HL-60/S4 treated with phorbol 12-myristate 13-acetate at 8.2 ng/mL for 4 days and 3 days (cell line): ENCODE measurements around the gene GRID1.

Source experiments
- in situ Hi-C: fragments of 300-500 bp; cut with MboI; formaldehyde crosslinking; loops from 2 replicates; pipeline ENCODE4 v1.15.0; 2022; ENCODE audit warnings: low sequenced_read_pairs

Gene GRID1

GRCh38 chr10:86342111-86342863, 24.3 kb downstream of the GRID1 start:
- in situ Hi-C loops: no loop called here

DNA sequence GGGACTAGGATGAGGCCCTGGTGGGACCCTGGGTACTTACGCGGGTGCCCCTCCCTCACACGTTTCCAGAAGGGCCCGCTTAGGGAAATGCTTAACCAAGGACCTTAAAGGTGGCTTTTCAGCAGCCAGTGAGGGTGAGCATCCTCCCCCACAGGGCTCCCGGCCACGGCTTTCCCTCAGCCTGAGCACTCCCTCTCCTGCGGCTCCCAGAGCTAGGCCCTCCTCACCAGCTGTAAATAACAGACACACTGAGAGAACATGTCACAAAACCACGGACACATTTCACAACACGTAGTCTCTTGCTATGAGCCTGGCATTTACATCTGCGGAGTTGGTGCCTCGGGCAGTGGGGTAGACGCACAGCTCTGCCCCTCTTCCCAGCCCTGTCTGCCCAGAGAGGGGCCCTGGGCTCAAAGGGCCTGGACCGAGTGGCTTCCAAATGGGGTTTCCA, 25.2 kb downstream of the GRID1 start:
- in situ Hi-C loops: no loop called here

GRCh38 chr10:86340991-86341260, 25.7 kb downstream of the GRID1 start:
- in situ Hi-C loops: no loop called here

DNA sequence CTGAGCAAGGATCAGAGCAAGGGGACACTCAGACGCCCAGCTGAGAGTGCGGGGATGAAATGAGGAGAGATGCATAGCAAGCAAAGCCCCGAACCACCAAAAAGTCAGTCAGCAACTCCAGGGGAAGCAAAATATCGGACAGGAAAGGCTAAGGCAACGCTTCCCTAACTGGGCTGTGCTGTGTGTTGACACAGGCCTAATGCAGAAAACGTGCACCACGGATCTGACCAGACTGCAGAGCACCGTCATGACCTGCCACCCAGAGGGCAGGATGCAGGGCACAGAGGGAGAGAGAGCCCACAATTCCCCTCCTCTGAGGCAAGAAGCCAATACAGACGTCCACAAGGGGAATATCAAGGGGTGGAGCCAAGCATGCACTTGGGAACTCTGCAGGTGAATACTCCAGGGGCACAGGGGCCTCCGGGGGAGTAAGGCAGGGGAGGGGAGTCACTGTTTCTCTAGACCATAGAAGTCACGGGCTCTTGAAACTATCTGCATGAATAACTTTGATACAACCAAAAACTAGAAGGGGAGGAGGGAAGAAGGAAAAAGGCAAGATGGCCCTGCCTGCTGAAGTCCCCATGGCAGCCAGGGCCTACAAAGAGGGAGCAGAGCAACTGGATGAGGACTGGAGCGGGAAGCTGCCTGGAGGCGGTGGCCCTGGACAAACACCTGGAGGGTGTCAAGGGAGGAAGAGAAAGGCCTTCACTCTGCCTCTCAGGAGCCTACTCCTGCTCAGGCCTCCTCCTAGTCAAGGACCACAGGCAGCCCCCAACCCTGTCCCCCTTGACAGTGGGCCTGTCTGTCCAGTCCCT, 26.2 kb downstream of the GRID1 start:
- in situ Hi-C loops: no loop called here

DNA sequence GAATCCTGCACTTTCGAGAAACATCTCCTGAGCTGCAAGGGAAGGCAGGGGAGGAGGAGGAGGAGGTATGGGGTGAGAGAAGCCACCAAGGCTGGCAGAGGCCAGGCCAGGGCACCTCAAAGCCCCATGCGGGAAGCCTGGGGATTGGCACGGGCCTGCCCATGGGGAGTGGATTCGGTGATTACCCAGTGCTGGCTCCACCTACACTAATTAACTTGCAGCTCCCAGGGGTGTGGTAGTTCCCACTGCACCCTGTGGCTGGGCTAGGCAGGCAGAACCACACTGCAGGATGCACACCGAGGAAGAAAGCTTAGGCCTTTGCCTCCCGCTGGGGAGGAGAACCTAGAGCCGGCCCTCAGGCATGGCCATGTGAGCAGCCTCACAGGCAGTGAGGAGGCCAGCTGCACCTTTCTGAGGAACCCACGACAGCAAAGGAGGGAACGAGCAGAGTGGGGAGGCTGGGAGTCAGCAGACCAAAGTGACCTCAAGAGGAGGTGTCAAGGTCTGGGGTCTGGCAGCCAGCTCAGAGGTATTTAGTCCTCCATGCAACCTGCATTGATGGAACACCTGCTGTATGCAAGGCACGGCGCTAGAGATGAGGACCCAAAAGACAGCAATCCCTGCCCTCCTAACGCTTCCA, 27.2 kb downstream of the GRID1 start:
- in situ Hi-C loops: no loop called here

GRCh38 chr10:86337121-86337601, 29.4 kb downstream of the GRID1 start:
- in situ Hi-C loops: no loop called here

- in situ Hi-C loops: no loop called here
These were observed 30.3 kb downstream of the GRID1 start for GRCh38 chr10:86336341-86336740.

DNA sequence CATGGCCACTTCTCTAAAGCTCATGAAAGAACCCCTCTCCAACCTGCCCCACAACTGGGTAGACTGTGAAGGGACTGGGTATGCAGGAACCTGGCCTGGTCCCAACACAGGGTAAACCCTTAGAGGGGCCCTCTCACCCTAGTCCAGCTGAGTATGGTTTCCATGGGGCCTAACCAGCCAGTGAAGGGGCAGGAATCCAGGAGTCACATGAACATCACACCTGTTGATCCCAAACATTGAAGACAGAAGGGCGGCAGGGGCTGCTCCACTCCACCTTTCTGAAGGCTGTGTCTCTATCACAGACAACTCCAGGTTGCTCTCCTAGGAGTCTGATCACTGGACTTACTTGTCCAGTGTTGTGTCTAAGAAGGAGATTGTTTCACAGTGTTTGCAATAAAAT, 30.8 kb downstream of the GRID1 start:
- in situ Hi-C loops: no loop called here

DNA sequence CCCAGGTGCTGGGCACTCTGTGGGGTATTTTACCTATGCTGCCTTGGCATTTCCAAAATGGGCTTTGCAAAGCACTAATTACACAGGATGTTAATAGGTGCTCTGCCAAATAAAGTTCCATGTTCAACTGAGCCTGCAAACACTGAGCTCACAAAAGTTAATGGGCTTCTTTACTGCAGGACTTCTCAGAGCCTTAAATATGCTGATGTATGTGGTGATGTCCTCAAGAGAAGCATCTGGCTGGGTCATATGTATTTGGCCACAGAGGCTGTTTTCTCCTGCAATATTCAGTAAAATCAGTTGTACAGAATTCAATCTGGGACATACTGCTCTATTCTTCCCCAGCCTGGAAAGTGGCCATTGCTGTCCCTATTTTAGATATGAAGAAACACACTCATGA, 31.3 kb downstream of the GRID1 start:
- in situ Hi-C loops: no loop called here

GRCh38 chr10:86334488-86335085, 32.0 kb downstream of the GRID1 start:
- in situ Hi-C loops: no loop called here

DNA sequence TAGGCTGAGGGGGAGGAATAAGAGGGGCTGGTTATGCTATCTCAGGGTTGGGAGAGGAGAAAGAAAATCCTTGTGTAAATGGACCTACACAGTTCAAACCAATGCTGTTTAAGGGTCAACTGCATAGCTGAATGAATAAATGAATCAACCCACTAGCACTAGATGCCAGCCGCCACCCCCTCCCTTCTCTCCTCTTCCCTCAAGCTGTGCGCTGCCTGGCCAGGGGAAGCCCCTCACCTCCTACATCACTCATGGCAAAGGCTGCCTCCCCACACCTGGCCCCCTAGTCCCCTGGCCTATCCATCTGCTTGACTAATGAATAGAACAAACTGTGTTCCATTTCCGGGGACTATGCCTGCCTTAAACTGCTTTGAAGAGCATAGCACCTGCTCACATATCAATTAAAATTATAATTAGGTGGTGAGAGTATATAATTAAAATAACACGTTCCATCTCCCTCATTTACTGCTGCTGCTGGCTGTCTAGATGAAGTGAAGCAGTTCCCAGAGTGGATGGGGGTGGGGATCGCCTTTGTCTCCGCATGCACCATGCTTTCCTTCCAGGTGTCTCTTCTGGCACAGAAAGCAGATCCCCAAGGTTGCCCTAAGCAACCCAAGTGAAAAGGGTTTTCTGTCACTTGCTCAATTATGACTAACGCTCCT, 32.6 kb downstream of the GRID1 start:
- in situ Hi-C loops: no loop called here

DNA sequence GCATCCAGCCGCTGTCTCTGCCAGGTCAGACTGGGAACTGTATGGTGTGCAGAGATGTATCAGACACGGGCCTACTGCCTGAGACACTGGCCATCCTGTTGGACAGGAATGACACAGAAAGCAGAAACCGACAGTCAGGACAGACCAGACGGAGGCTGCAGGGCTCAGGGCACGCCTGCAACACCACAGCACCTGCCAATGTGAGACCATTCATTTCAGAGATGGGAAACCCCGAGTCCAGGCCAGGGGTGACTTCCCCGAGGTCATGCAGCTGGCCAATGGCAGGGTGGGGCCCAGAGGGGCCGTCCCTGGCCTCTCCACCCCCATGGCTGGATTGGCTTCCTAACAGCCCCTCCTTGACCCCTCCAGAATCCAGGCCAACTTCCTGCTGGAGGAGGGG, 34.7 kb downstream of the GRID1 start:
- in situ Hi-C loops: no loop called here

- in situ Hi-C loops: no loop called here
These were observed 35.5 kb downstream of the GRID1 start for GRCh38 chr10:86330778-86331763.

- in situ Hi-C loops: no loop called here
These were observed 36.5 kb downstream of the GRID1 start for GRCh38 chr10:86329896-86330680.

- in situ Hi-C loops: no loop called here
These were observed 37.4 kb downstream of the GRID1 start for GRCh38 chr10:86329093-86329710.

GRCh38 chr10:86327954-86328725, 38.5 kb downstream of the GRID1 start:
- in situ Hi-C loops: no loop called here

- in situ Hi-C loops: no loop called here
These were observed 41.4 kb downstream of the GRID1 start for GRCh38 chr10:86325158-86325557.

DNA sequence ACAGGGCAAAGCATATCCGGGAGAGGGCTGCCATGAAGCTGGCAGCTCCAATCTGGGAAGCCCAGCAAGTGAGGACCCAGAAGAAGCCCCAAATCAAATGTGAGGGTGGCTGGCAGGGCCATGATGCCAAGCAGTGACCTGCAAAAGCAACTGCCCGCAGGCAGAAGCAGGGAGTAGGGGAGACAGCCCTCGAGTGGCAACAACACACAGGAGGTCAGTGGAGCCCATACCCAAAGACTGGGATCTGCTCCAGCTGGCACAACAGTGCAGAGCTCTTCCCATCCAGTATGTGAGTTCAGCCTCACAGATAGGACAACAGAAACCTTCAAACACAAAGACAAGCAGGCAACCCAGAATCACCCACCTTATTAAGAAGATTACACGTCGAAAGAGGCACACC, 45.0 kb downstream of the GRID1 start:
- in situ Hi-C loops: no loop called here
